Measurements from ENCODE around the gene PIGK.

- TF ChIP-seq, protein P1, sequence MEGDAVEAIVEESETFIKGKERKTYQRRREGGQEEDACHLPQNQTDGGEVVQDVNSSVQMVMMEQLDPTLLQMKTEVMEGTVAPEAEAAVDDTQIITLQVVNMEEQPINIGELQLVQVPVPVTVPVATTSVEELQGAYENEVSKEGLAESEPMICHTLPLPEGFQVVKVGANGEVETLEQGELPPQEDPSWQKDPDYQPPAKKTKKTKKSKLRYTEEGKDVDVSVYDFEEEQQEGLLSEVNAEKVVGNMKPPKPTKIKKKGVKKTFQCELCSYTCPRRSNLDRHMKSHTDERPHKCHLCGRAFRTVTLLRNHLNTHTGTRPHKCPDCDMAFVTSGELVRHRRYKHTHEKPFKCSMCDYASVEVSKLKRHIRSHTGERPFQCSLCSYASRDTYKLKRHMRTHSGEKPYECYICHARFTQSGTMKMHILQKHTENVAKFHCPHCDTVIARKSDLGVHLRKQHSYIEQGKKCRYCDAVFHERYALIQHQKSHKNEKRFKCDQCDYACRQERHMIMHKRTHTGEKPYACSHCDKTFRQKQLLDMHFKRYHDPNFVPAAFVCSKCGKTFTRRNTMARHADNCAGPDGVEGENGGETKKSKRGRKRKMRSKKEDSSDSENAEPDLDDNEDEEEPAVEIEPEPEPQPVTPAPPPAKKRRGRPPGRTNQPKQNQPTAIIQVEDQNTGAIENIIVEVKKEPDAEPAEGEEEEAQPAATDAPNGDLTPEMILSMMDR (IDR thresholded peaks at IDR 0.05), result no peak
- TF ChIP-seq POLR2A (IDR thresholded peaks at IDR 0.05), result no peak
Observed at GRCh38 chr1:77120950-77121349, 98.3 kb downstream of the PIGK start.
